BJ (cell line): ENCODE measurements around the gene MTURN. TPM values are rescaled to one million over a fixed set of nuclear protein-coding genes. Genes with fewer than 3 reads are reported as not detected.

Experiments
- CTCF ChIA-PET: fragments of 350-600 bp; formaldehyde crosslinking; extraction: SDS; loops from one replicate; lab custom pipeline; 2021; ENCODE audit warnings: antibody characterized with exemption, inconsistent platforms; lab: Yijun Ruan, JAX
- POLR2A ChIA-PET: fragments of 300-600 bp; sonication (Branson Sonifier 250); formaldehyde crosslinking; extraction: SDS; loops from one replicate; lab custom pipeline; 2021; ENCODE audit warnings: antibody characterized with exemption; lab: Charles Lee
- DNase-seq: peaks from one replicate; pipeline ENCODE4 v3.0.0-alpha.2; 2011; ENCODE audit warnings: low read depth
- H3K27me3 ChIP-seq: 2 replicates; pipeline ENCODE4 v1.6.0; 2011; ENCODE audit warnings: low read length; ENCODE audit not compliant: control insufficient read depth, insufficient read depth
- H3K36me3 ChIP-seq: 2 replicates; pipeline ENCODE4 v1.5.1; 2011; ENCODE audit warnings: low read length; ENCODE audit not compliant: control insufficient read depth, insufficient read depth
- H3K4me3 ChIP-seq: 2 replicates; pipeline ENCODE4 v1.5.1; 2011; ENCODE audit warnings: low read depth, mild to moderate bottlenecking, control low read depth, low read length
- CTCF ChIP-seq: IDR thresholded peaks from 2 replicates; pipeline ENCODE4 v1.5.1; 2011; ENCODE audit warnings: low read depth, mild to moderate bottlenecking, control low read depth, inconsistent platforms, low read length, moderate library complexity; ENCODE audit not compliant: insufficient read depth
- polyA plus RNA-seq: library from polyadenylated mRNA; depleted of rRNA; stranded (reverse); fragments of >200 nt; gene quantifications from 2 replicates; pipeline ENCODE4 v1.2.3, GENCODE V29; 2011

MTURN gene
- polyA plus RNA-seq, 1 experiment, result 7.0 TPM

GRCh38 chr7:30196408-30196807 lies 61.6 kb downstream of the MTURN start:
- no peaks in the 10 kb centered on the region for H3K36me3 ChIP-seq
- no peak overlapping the region for H3K4me3 ChIP-seq
- DNase-seq, result no peak
- POLR2A ChIA-PET, result no interaction called here
- H3K27me3 ChIP-seq, result no peaks in the 10 kb centered on the region
- TF ChIP-seq CTCF, result no peak
- CTCF ChIA-PET, result no interaction called here

- Histone ChIP-seq H3K27me3 (no peaks in the 10 kb centered on the region), H3K4me3 (no peak overlapping the region), H3K36me3 (no peaks in the 10 kb centered on the region)
- POLR2A ChIA-PET, result no interaction called here
- CTCF ChIA-PET, result interaction anchor here (0.7 kb wide), 1 partner anchor 169 kb away, joined by 4 read pairs; no protein-coding TSS in a partner anchor
- no peak for DNase-seq
- no peak for TF ChIP-seq CTCF
Observed at GRCh38 chr7:30197438-30197837, 62.7 kb downstream of the MTURN start.

- Histone ChIP-seq H3K27me3 (no peaks in the 10 kb centered on the region), H3K36me3 (no peaks in the 10 kb centered on the region), H3K4me3 (no peak overlapping the region)
- POLR2A ChIA-PET, result no interaction called here
- no peak for DNase-seq
- CTCF ChIA-PET, result no interaction called here
- no peak for TF ChIP-seq CTCF
Observed at GRCh38 chr7:30199271-30199670, 64.5 kb downstream of the MTURN start.

GRCh38 chr7:30200591-30200990 lies 65.8 kb downstream of the MTURN start:
- DNase-seq, result no peak
- Histone ChIP-seq H3K27me3 (no peaks in the 10 kb centered on the region), H3K4me3 (no peak overlapping the region), H3K36me3 (no peaks in the 10 kb centered on the region)
- ChIA-PET POLR2A (no interaction called here), CTCF (interaction anchor here (0.6 kb wide), 1 partner anchor 363 kb away, joined by 3 read pairs; no protein-coding TSS in a partner anchor)
- TF ChIP-seq CTCF, result no peak

- no peak for DNase-seq
- CTCF ChIA-PET, result interaction anchor here (1.4 kb wide), 1 partner anchor 17 kb away, joined by 6 read pairs; no protein-coding TSS in a partner anchor
Observed at GRCh38 chr7:30201161-30201666, 66.4 kb downstream of the MTURN start.

More at GRCh38 chr7:30201161-30201666, 66.4 kb downstream of the MTURN start:
- TF ChIP-seq CTCF, result no peak
- Histone ChIP-seq H3K4me3 (no peak overlapping the region), H3K27me3 (no peaks in the 10 kb centered on the region), H3K36me3 (no peaks in the 10 kb centered on the region)
- POLR2A ChIA-PET, result no interaction called here
